T-helper 2 cell treated with Interferon-gamma antibody and Interleukin-4, amounts not matched to agents 100 ng/mL and 5 ng/mL, for 36 hours (primary cell): ENCODE data around the gene ARIH1. TPM values are rescaled to one million over a fixed set of nuclear protein-coding genes. Genes with fewer than 3 reads are reported as not detected.

Source experiments
- intact Hi-C: fragments of 100-400 bp; cut with micrococcal nuclease; formaldehyde crosslinking; loops from one replicate; pipeline ENCODE4 v1.15.1; 2023
- total RNA-seq: library from RNA; stranded (reverse); gene quantifications from 2 replicates; pipeline ENCODE4 v1.2.3, GENCODE V29; 2022

Gene ARIH1
- total RNA-seq, 1 donor from 2014 or later = 112 TPM

- intact Hi-C loops = no loop called here
These were observed 62.4 kb downstream of the ARIH1 start for GRCh38 chr15:72536506-72536905.

- intact Hi-C loops = no loop called here
These were observed 64.8 kb downstream of the ARIH1 start for GRCh38 chr15:72538931-72539330.

- intact Hi-C loops = no loop called here
These were observed 66.6 kb downstream of the ARIH1 start for GRCh38 chr15:72540606-72541237.

GRCh38 chr15:72541674-72542073 lies 67.5 kb downstream of the ARIH1 start:
- intact Hi-C loops = no loop called here

- intact Hi-C loops = no loop called here
These were observed 71.0 kb downstream of the ARIH1 start for GRCh38 chr15:72545156-72545555.

GRCh38 chr15:72554471-72555425 lies 80.6 kb downstream of the ARIH1 start:
- intact Hi-C loops = no loop called here

- intact Hi-C loops = no loop called here
These were observed 85.7 kb downstream of the ARIH1 start for GRCh38 chr15:72559781-72560180.

- intact Hi-C loops = no loop called here
These were observed 86.3 kb downstream of the ARIH1 start for GRCh38 chr15:72560458-72560857.

GRCh38 chr15:72562386-72562785 lies 88.3 kb downstream of the ARIH1 start:
- intact Hi-C loops = no loop called here

GRCh38 chr15:72562878-72563277 lies 88.7 kb downstream of the ARIH1 start:
- intact Hi-C loops = no loop called here

- intact Hi-C loops = no loop called here
These were observed 90.0 kb downstream of the ARIH1 start for GRCh38 chr15:72564091-72564490.

GRCh38 chr15:72566973-72567372 lies 92.8 kb downstream of the ARIH1 start:
- intact Hi-C loops = no loop called here

GRCh38 chr15:72570059-72570458 lies 95.9 kb downstream of the ARIH1 start:
- intact Hi-C loops = no loop called here

GRCh38 chr15:72579814-72580213 lies 105.7 kb downstream of the ARIH1 start:
- intact Hi-C loops = no loop called here

- intact Hi-C loops = no loop called here
These were observed 109.9 kb downstream of the ARIH1 start for GRCh38 chr15:72584006-72584405.

- intact Hi-C loops = no loop called here
These were observed 110.9 kb downstream of the ARIH1 start for GRCh38 chr15:72585025-72585424.

- intact Hi-C loops = no loop called here
These were observed 111.4 kb downstream of the ARIH1 start for GRCh38 chr15:72585476-72586058.

- intact Hi-C loops = no loop called here
These were observed 114.0 kb downstream of the ARIH1 start for GRCh38 chr15:72588096-72588495.

GRCh38 chr15:72590427-72590826 lies 116.3 kb downstream of the ARIH1 start:
- intact Hi-C loops = no loop called here

GRCh38 chr15:72591361-72591760 lies 117.2 kb downstream of the ARIH1 start:
- intact Hi-C loops = no loop called here

GRCh38 chr15:72592097-72592496 lies 118.0 kb downstream of the ARIH1 start:
- intact Hi-C loops = no loop called here

GRCh38 chr15:72592676-72593075 lies 118.5 kb downstream of the ARIH1 start:
- intact Hi-C loops = no loop called here
